Neural cell (in vitro differentiated cells): ENCODE data around the gene ERCC3. TPM values are rescaled to one million over a fixed set of nuclear protein-coding genes. Genes with fewer than 3 reads are reported as not detected.

ENCODE experiments used
- H2AFZ ChIP-seq: fragments of 200-600, 300-800 bp; sonication (generic), shearing (Covaris generic); 2 replicates; pipeline ENCODE4 v1.6.0; 2014; ENCODE audit warnings: low read depth, mild to moderate bottlenecking, antibody characterized with exemption, low read length, moderate library complexity
- H3F3A ChIP-seq: fragments of 200-600 bp; shearing (Covaris generic); 2 replicates; pipeline ENCODE4 v1.6.1; 2016; ENCODE audit warnings: mild to moderate bottlenecking, moderate library complexity, mixed read lengths, antibody characterized with exemption, low read length; ENCODE audit not compliant: insufficient read depth, poor library complexity, severe bottlenecking
- H3K27ac ChIP-seq: fragments of 200-600, 300-800 bp; sonication (generic), shearing (Covaris generic); 2 replicates; pipeline ENCODE4 v1.5.1; 2014; ENCODE audit warnings: mild to moderate bottlenecking, low read length, moderate library complexity
- H3K27me3 ChIP-seq: fragments of 300-800, 200-600 bp; sonication (generic), shearing (Covaris generic); 2 replicates; pipeline ENCODE4 v1.6.0; 2014; ENCODE audit warnings: mild to moderate bottlenecking, low read depth, low read length, moderate library complexity; ENCODE audit not compliant: insufficient read depth
- H3K36me3 ChIP-seq: fragments of 300-800, 200-600 bp; sonication (generic), shearing (Covaris generic); 2 replicates; pipeline ENCODE4 v1.5.1; 2014; ENCODE audit warnings: mild to moderate bottlenecking, antibody characterized with exemption, low read length, moderate library complexity; ENCODE audit not compliant: insufficient read depth
- H3K4me2 ChIP-seq: fragments of 300-800, 200-600 bp; sonication (generic), shearing (Covaris generic); 2 replicates; pipeline ENCODE4 v1.6.0; 2014; ENCODE audit warnings: mild to moderate bottlenecking, low read length
- H3K4me3 ChIP-seq: fragments of 300-800, 200-600 bp; sonication (generic), shearing (Covaris generic); 2 replicates; pipeline ENCODE4 v1.5.1; 2014; ENCODE audit warnings: mild to moderate bottlenecking, low read length, moderate library complexity
- H3K79me2 ChIP-seq: fragments of 200-600 bp; shearing (Covaris generic); replicated peaks from 2 replicates; pipeline ENCODE4 v1.6.0; 2014; ENCODE audit warnings: mild to moderate bottlenecking, low read length, moderate library complexity; ENCODE audit not compliant: insufficient read depth
- H3K9ac ChIP-seq: fragments of 300-800, 200-600 bp; sonication (generic), shearing (Covaris generic); 2 replicates; pipeline ENCODE4 v1.6.1; 2016; ENCODE audit warnings: mild to moderate bottlenecking, low read length, mixed read lengths
- H3K9me2 ChIP-seq: fragments of 200-600 bp; shearing (Covaris generic); 2 replicates; pipeline ENCODE4 v1.6.1; 2016; ENCODE audit warnings: mild to moderate bottlenecking, low read length, mixed read lengths; ENCODE audit not compliant: insufficient read depth
- H3K9me3 ChIP-seq: fragments of 200-600, 300-800 bp; sonication (generic), shearing (Covaris generic); 2 replicates; pipeline ENCODE4 v1.6.1; 2016; ENCODE audit warnings: mild to moderate bottlenecking, mixed run types, low read length, moderate library complexity, mixed read lengths
- H4K20me1 ChIP-seq: fragments of 200-600 bp; shearing (Covaris generic); 2 replicates; pipeline ENCODE4 v1.6.1; 2016; ENCODE audit warnings: mild to moderate bottlenecking, mixed run types; ENCODE audit not compliant: insufficient read depth
- CTCF ChIP-seq: fragments of 450-650 bp; IDR thresholded peaks from 2 replicates; pipeline ENCODE4 v1.5.1; 2014; ENCODE audit warnings: antibody characterized with exemption, mild to moderate bottlenecking, moderate library complexity; ENCODE audit not compliant: poor library complexity, severe bottlenecking
- EP300 ChIP-seq: fragments of 450-650 bp; conservative IDR thresholded peaks from 2 replicates; pipeline ENCODE4 v1.6.1; 2014; ENCODE audit warnings: antibody characterized with exemption, mild to moderate bottlenecking, moderate library complexity; ENCODE audit not compliant: poor library complexity, severe bottlenecking
- EZH2 ChIP-seq: fragments of 200-600, 300-800 bp; shearing (Covaris generic), sonication (generic); IDR thresholded peaks from 2 replicates; pipeline ENCODE4 v1.6.1; 2014; ENCODE audit warnings: antibody characterized with exemption, low read length, borderline replicate concordance, mild to moderate bottlenecking; ENCODE audit not compliant: insufficient read depth, poor library complexity, severe bottlenecking
- MXI1 ChIP-seq: fragments of 450-650 bp; conservative IDR thresholded peaks from 2 replicates; pipeline ENCODE4 v1.6.1; 2014; ENCODE audit warnings: antibody characterized with exemption, mild to moderate bottlenecking; ENCODE audit not compliant: poor library complexity, severe bottlenecking
- POLR2AphosphoS5 ChIP-seq: IDR thresholded peaks from 2 replicates; pipeline ENCODE4 v1.6.1; 2012
- RAD21 ChIP-seq: fragments of 450-650 bp; conservative IDR thresholded peaks from 2 replicates; pipeline ENCODE4 v1.6.1; 2014; ENCODE audit warnings: antibody characterized with exemption, mild to moderate bottlenecking, moderate library complexity
- REST ChIP-seq: IDR thresholded peaks from 2 replicates; pipeline ENCODE4 v1.6.1; 2012; ENCODE audit warnings: borderline replicate concordance
- SMC3 ChIP-seq: fragments of 450-650 bp; conservative IDR thresholded peaks from 2 replicates; pipeline ENCODE4 v1.6.1; 2014; ENCODE audit warnings: antibody characterized with exemption, mild to moderate bottlenecking, moderate library complexity; ENCODE audit not compliant: poor library complexity
- TAF1 ChIP-seq: IDR thresholded peaks from 2 replicates; pipeline ENCODE4 v1.6.1; 2012; ENCODE audit warnings: low read depth
- polyA plus RNA-seq: library from polyadenylated mRNA; depleted of rRNA; stranded (reverse); fragments of >200 nt; gene quantifications from 2 replicates; pipeline ENCODE4 v1.2.3, GENCODE V29; 2014

The ERCC3 gene
- polyA plus RNA-seq, 1 donor from 2014 or later = 112 TPM

GRCh38 chr2:127275789-127276188 is 18.2 kb downstream of the ERCC3 start:
- no peaks in the 10 kb centered on the region for H3K27me3 ChIP-seq

GRCh38 chr2:127275356-127275755 is 18.6 kb downstream of the ERCC3 start:
- no peak overlapping the region for H3K4me3 ChIP-seq
- H3K4me2 ChIP-seq = no peak overlapping the region
- no peak overlapping the region for H2AFZ ChIP-seq
- H3K36me3 ChIP-seq = peaks cover 9% of the 10 kb centered on the region
- TF ChIP-seq POLR2AphosphoS5 = no peak
- TF ChIP-seq MXI1 = no peak
- no peak for TF ChIP-seq EP300
- H3K27me3 ChIP-seq = no peaks in the 10 kb centered on the region
- no peaks in the 10 kb centered on the region for H4K20me1 ChIP-seq
- H3K27ac ChIP-seq = no peak overlapping the region
- no peaks in the 10 kb centered on the region for H3K79me2 ChIP-seq
- H3F3A ChIP-seq = no peaks in the 10 kb centered on the region
- H3K9me2 ChIP-seq = no peaks in the 10 kb centered on the region
- no peaks in the 10 kb centered on the region for H3K9me3 ChIP-seq
- no peak overlapping the region for H3K9ac ChIP-seq

More at GRCh38 chr2:127275789-127276188, 18.2 kb downstream of the ERCC3 start:
- H3K4me3 ChIP-seq = no peak overlapping the region
- H3K9me3 ChIP-seq = no peaks in the 10 kb centered on the region
- TF ChIP-seq TAF1 (no peak), REST (no peak), MXI1 (no peak), POLR2AphosphoS5 (no peak), EP300 (no peak), CTCF (no peak), EZH2 (no peak), SMC3 (no peak), RAD21 (no peak)
- no peak overlapping the region for H3K27ac ChIP-seq
- no peak overlapping the region for H3K9ac ChIP-seq
- H2AFZ ChIP-seq = no peak overlapping the region
- H3F3A ChIP-seq = no peaks in the 10 kb centered on the region
- no peaks in the 10 kb centered on the region for H4K20me1 ChIP-seq
- peaks cover 5% of the 10 kb centered on the region for H3K36me3 ChIP-seq
- no peak overlapping the region for H3K4me2 ChIP-seq
- H3K79me2 ChIP-seq = no peaks in the 10 kb centered on the region
- no peaks in the 10 kb centered on the region for H3K9me2 ChIP-seq

- Histone ChIP-seq H3K27ac (no peak overlapping the region), H3K4me2 (no peak overlapping the region), H3F3A (no peaks in the 10 kb centered on the region), H4K20me1 (no peaks in the 10 kb centered on the region), H3K27me3 (no peaks in the 10 kb centered on the region), H2AFZ (no peak overlapping the region), H3K9ac (no peak overlapping the region), H3K9me3 (no peaks in the 10 kb centered on the region), H3K79me2 (no peaks in the 10 kb centered on the region), H3K9me2 (no peaks in the 10 kb centered on the region), H3K4me3 (no peak overlapping the region), H3K36me3 (peaks cover 12% of the 10 kb centered on the region)
- TF ChIP-seq CTCF = no peak
- TF ChIP-seq POLR2AphosphoS5 = no peak
- TF ChIP-seq EZH2 = no peak
Observed at GRCh38 chr2:127270663-127271062, 23.3 kb downstream of the ERCC3 start.
